GM12878 (cell line): ENCODE data around the gene ANAPC2.

Source experiments
- CTCF ChIP-seq, 3 experiments: IDR thresholded peaks in 2 of 3; conservative IDR thresholded peaks in 1 of 3; 2 replicates each; pipeline ENCODE4 v1.5.1; 2011; ENCODE audit warnings: low read depth in 3 of 3, low read length in 3 of 3, mild to moderate bottlenecking in 3 of 3, control low read depth in 2 of 3, moderate library complexity in 2 of 3, inconsistent platforms in 1 of 3, mixed read lengths in 1 of 3; ENCODE audit not compliant: control insufficient read depth in 2 of 3, insufficient read depth in 1 of 3; ENCODE audit errors: extremely low read depth in 1 of 3
- E2F8 ChIP-seq: fragments of 450-650 bp; IDR thresholded peaks from 2 replicates; pipeline ENCODE4 v1.6.1; 2018; ENCODE audit warnings: mild to moderate bottlenecking, low read depth, moderate library complexity; ENCODE audit not compliant: partially characterized antibody
- GABPA ChIP-seq: IDR thresholded peaks from 2 replicates; pipeline ENCODE4 v1.6.1; 2014; ENCODE audit warnings: antibody characterized with exemption, low read depth, mild to moderate bottlenecking, inconsistent platforms
- MLLT1 ChIP-seq: fragments of 450-650 bp; IDR thresholded peaks from 2 replicates; pipeline ENCODE4 v1.6.1; 2016; ENCODE audit warnings: mild to moderate bottlenecking
- MTA3 ChIP-seq: IDR thresholded peaks from 2 replicates; pipeline ENCODE4 v1.6.1; 2012; ENCODE audit warnings: low read length, inconsistent platforms, borderline replicate concordance
- NFIC ChIP-seq: IDR thresholded peaks from 2 replicates; pipeline ENCODE4 v1.6.1; 2012; ENCODE audit warnings: low read depth, mild to moderate bottlenecking, inconsistent platforms, low read length, moderate library complexity
- NFXL1 ChIP-seq: fragments of 450-650 bp; IDR thresholded peaks from 2 replicates; pipeline ENCODE4 v1.6.1; 2017; ENCODE audit warnings: antibody characterized with exemption, mild to moderate bottlenecking, borderline replicate concordance
- POLR2A ChIP-seq: IDR thresholded peaks from 2 replicates; pipeline ENCODE4 v1.6.1; 2011; ENCODE audit warnings: low read depth, mild to moderate bottlenecking, low read length
- POLR2AphosphoS5 ChIP-seq: IDR thresholded peaks from 2 replicates; pipeline ENCODE4 v1.6.1; 2011; ENCODE audit warnings: mild to moderate bottlenecking, low read length, inconsistent platforms
- TBL1XR1 ChIP-seq: IDR thresholded peaks from 2 replicates; pipeline ENCODE4 v1.6.1; 2012; ENCODE audit warnings: low read depth, low read length, improper control_type of control experiment

- TF ChIP-seq NFXL1 = no peak
- 0 out of 2 replicates have a peak, but pooled peaks have one; percentile 5 for TF ChIP-seq POLR2A
- no peak for TF ChIP-seq MTA3
- TF ChIP-seq GABPA = no peak
- TF ChIP-seq NFIC = no peak
- no peak for TF ChIP-seq POLR2AphosphoS5
- no peak for TF ChIP-seq E2F8
- TF ChIP-seq TBL1XR1 = no peak
- TF ChIP-seq CTCF (IDR thresholded peaks at IDR 0.05 in 2 of 3, conservative IDR thresholded peaks at IDR 0.05 in 1 of 3; ENCODE audit: control insufficient read depth in 2 of 3, extremely low read depth in 1 of 3, insufficient read depth in 1 of 3, low read depth in 3 of 3, low read length in 3 of 3) = peak; percentile 57 to 64 (median 59); a peak in 5 of 6 replicates
- no peak for TF ChIP-seq MLLT1
These were observed 11.8 kb downstream of the ANAPC2 start for GRCh38 chr9:137176302-137177182.
